Measurements from ENCODE around the gene RFC5. TPM values are rescaled to one million over a fixed set of nuclear protein-coding genes. Genes with fewer than 3 reads are reported as not detected.

RFC5 gene
- total and polyA plus RNA-seq, 2 of the 8 experiments (the other 6 are each of a cell fraction or from before 2014, with no cell fraction given), result 34.4 to 40.6 TPM

DNA sequence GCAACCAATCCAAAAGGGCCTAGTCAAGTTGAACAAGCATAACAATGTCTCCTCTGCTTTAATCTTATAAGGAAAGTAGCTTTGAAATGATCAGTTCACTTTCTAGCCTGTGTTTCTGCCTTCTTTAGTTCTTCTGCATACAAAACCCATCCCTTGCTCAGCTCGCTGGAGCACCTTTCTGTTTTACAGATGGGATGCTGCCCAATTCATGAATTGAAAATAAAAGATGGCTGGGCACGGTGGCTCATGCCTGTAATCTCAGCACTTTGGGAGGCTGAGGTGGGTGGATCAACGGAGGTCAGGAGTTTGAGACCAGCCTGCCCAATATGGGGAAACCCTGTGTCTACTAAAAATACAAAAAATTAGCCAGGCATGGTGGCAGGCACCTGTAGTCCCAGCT, 4.5 kb upstream of the RFC5 start (continued):
- no peak for TF ChIP-seq POLR2A (IDR thresholded peaks at IDR 0.05; ENCODE audit: control extremely low read depth in 1 of 2, low read depth in 2 of 2, low read length in 2 of 2)
- TF ChIP-seq EGR1 (IDR thresholded peaks at IDR 0.05; ENCODE audit: borderline replicate concordance, low read depth, low read length), result no peak
